GM19328 (cell line): ENCODE measurements around the gene TXLNB.
"Not testable (repeated sequence)": the region's sequence is repeated elsewhere in the genome, so short reads cannot be mapped to it uniquely, and the experiment has no call there.

Experiments used
- ATAC-seq: cut with Tn5 transposase; IDR thresholded peaks from one replicate; pipeline ENCODE4 v1.9.1; 2021; ENCODE audit warnings: mild to moderate bottlenecking, moderate library complexity; ENCODE audit not compliant: unreplicated experiment

The TXLNB gene

GRCh38 chr6:139313229-139313628 lies 21.4 kb upstream of the TXLNB start:
- no peak for ATAC-seq

GRCh38 chr6:139311831-139312230 lies 20.0 kb upstream of the TXLNB start:
- ATAC-seq, result no peak

DNA sequence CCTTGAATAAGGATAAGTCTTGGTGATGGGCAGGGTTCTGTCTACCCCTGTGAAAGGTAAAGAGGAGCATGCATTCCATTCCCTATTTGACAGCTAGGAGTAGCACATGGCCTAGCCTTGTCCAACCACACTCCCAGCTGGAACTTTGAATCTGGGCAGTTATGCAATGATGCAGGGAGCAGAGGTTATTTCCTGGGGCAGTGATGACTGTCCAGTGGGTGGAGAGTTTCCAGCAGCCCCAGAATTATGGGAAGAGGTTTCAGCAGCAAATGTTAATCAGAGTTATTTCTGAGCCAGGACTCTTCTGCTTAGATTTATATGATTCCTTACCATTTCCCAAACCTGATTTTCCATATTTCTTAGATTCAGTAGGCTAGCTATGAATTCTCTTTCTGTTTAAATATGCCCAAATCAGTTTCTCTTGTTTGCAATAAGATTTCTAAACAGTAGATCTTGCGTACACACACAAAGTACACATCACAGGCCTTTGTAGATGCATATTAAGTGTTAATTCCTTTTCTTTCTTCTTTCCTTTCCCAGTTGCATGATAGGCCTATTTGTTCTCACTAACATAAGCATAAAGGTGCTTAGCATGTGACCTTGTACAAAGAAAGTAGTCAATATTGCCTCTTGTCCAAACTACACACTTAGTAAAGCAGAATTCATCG lies 17.3 kb upstream of the TXLNB start:
- ATAC-seq, result no peak

- ATAC-seq, result no peak
Observed at GRCh38 chr6:139308286-139308916, 16.6 kb upstream of the TXLNB start.

DNA sequence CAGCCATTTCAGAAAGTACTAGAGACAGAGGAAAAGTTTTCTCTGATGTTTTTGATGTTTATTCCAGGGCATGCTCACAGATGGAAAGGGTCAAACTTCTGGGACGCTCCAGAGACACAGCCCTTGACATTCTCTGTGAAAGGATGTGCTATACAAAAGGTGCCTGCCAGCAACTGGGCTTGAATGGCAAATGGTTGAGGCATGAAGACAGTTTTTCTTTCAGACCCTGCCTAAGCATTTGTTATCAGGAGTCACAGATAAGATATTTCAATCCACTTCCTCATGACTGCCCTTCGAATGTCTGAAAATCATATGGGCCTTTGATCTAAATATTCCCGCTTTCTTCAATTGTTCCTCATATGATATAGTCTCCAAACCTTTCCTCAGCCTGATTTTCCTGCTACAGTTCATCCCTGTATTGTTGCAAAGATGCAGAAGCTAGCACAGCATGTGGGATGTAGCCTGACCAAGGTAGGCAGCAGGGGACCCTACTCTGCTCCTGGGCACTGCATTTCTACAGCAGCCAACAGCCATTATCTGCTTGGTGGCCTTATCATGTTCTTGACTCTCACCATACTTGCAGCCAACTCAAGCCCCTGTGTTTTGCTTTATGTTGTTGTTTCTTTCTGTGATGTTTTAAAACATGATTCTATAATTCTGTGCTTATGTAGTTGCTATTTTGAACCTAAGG lies 14.6 kb upstream of the TXLNB start:
- no peak for ATAC-seq

- no peak for ATAC-seq
Observed at GRCh38 chr6:139303185-139303584, 11.4 kb upstream of the TXLNB start.

- no peak for ATAC-seq
Observed at GRCh38 chr6:139297921-139298320, 6.1 kb upstream of the TXLNB start.

DNA sequence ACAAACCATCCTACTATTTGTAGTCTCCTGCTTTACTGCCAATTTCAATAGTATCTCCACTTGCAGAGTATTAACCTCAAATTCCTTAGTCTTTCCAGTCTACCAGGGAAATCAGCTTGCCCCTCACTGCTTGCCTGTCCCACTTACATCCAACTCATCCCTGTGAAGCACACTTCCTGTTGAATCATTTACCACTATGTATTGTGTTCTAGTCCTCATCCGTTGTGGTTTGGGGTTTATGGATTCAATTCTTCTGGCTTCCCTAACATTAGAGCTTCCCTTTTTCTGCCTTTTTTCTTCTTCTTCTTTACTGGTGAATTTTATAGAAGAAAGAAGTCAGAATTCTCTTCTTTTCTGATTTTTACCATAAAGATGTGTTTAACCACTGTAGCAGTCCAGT lies 5.1 kb upstream of the TXLNB start:
- ATAC-seq, result no peak

GRCh38 chr6:139295901-139296300 lies 4.1 kb upstream of the TXLNB start:
- ATAC-seq, result no peak

DNA sequence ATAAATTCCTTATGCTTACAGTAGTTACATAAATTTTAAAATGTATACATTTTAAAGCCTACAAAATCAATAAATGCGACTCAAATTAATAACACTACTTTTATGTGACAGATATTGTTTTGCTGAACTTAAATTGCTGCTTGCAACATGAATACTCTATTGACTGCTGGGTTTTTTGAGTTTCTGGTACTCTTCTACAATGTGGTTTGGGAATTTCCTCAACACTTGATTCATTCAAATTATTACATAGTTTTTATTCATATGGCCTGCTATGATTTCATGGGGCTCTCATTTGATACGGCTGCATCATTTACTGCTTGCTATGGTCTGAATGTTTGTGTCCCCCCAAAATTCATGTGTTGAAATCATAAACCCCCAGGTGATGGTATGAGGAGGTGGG lies 2.3 kb upstream of the TXLNB start:
- ATAC-seq, result no peak

- ATAC-seq, result not testable (repeated sequence)
Observed at GRCh38 chr6:139293230-139293629, 1.4 kb upstream of the TXLNB start.

DNA sequence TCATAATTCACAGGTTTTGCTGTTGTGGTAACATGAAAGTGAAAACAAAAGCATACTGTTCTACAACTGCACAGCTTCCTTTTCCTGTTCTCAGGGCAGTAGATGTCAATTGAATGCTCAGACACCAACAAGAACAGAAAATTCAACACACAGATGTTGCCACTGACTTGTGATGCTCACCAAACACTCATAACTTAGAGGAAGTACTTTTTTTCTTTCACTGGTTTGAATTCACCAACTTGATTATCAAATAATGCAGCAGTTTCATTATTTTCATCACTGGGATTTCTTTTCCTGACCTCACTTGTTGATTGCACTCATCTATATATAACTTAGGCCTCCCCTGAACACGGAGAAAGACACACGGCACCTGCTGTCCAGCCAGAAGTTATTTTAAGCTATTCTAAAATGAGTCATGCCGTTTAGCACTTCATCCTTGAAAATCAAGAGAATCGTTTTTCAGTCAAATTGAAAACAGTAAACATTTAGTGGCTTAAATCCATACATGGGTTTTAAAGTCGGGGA lies 949 bp downstream of the TXLNB start:
- ATAC-seq, result peak; percentile 77

DNA sequence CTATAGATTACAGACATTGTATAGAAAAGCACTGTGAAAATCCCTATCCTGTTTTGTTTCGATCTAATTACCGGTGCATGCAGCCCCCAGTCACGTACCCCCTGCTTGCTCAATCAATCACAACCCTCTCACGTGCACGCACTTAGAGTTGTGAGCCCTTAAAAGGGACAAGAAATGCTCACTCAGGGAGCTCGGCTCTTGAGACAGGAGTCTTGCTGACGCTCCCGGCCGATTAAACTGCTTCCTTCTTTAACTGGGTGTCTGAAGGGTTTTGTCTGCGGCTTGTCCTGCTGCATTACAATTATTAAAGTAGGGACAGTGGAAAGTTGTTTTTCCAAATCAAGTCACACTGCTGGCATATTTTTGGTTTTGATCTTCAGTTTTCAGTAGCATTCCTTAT lies 2.6 kb downstream of the TXLNB start:
- ATAC-seq, result no peak

GRCh38 chr6:139288496-139289040 lies 3.2 kb downstream of the TXLNB start:
- ATAC-seq, result no peak

- no peak for ATAC-seq
Observed at GRCh38 chr6:139287868-139288267, 3.9 kb downstream of the TXLNB start.

GRCh38 chr6:139286438-139286837 lies 5.4 kb downstream of the TXLNB start:
- not testable (repeated sequence) for ATAC-seq

DNA sequence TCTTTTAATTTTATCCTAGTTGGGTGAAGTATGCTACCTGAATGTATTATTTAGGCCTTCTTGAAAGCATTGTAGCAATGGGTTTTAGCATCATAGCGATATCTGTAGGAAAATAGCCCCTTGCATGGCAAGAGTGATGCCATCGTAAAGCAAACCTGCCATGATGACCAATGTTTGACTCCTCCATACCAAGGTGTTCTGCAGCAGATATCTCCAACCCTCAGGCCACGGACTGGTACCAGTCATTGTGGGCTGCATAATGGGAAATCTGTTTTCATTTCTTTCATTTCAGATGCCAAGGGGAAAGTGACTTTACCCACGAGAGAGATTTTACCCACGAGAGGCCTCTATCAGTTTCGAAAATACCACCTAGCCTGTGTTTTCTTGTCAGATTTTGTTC lies 6.2 kb downstream of the TXLNB start:
- ATAC-seq, result no peak

- ATAC-seq, result no peak
Observed at GRCh38 chr6:139284789-139285188, 7.0 kb downstream of the TXLNB start.

DNA sequence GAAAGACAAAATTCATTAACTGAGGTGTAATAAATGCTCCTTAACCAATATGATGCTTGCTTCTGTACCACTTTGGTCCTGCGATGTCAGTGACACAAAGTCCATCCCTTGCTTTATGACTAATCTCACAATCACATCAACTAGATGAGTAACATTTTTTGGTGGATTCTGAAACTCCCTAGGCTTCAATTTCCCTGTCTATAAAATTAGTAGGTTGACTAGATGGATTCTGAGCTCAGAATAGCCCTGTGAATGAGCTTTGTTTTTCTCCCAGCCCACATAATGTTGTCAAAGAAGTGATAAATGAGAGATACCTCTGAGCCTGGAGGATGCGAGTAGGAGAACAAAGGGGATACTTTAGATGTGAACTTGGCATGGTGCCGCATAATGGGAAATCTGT lies 9.1 kb downstream of the TXLNB start:
- ATAC-seq, result no peak

DNA sequence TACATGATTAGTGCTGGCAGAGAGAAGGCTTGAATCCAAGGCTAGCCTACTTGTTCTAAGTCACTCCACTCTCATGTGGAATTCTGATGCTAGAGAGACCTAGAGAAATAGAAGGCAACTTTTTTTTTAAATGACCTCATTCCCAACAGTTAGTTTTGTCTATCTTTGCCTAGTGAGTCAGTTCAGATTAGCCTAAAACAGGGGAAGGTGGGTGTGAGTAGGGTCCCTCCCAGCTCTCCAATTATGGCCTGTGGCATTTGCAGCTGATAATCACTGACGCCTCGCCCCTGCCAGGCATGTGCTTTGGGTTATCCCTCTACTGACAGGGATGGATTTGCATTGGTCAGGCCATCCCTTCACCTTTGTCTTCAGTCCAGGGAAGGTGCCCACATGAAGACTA lies 13.6 kb downstream of the TXLNB start:
- no peak for ATAC-seq

GRCh38 chr6:139277587-139277986 lies 14.2 kb downstream of the TXLNB start:
- ATAC-seq, result no peak

- no peak for ATAC-seq
Observed at GRCh38 chr6:139277161-139277560, 14.6 kb downstream of the TXLNB start.
